ENCODE results near the gene GLDN. TPM values are rescaled to one million over a fixed set of nuclear protein-coding genes. Genes with fewer than 3 reads are reported as not detected.

GLDN gene
- total and polyA plus RNA-seq, 2 of the 8 experiments (the other 6 are each of a cell fraction or from before 2014, with no cell fraction given), result 0.24 to 0.50 TPM

DNA sequence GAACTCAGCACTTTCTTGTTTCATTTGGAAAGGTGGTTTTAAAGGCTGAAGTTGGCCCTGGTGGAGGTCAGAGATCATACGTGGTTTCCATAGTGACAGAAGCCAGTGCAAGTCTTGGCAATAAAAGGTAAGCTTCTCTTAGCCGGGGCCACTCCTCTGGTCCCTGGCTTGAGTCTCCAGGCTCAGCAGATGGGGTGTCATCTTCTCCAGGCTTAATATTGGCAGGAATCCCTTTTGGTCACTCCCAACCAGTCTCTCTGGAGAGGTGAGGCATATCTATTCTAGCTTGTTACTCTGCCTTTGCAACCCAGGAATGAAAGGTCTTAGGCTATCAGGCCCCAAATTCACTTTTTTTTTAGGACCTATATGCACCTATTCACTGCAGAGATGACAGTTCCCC lies 7.9 kb upstream of the GLDN start (continued):
- TF ChIP-seq, protein P1, sequence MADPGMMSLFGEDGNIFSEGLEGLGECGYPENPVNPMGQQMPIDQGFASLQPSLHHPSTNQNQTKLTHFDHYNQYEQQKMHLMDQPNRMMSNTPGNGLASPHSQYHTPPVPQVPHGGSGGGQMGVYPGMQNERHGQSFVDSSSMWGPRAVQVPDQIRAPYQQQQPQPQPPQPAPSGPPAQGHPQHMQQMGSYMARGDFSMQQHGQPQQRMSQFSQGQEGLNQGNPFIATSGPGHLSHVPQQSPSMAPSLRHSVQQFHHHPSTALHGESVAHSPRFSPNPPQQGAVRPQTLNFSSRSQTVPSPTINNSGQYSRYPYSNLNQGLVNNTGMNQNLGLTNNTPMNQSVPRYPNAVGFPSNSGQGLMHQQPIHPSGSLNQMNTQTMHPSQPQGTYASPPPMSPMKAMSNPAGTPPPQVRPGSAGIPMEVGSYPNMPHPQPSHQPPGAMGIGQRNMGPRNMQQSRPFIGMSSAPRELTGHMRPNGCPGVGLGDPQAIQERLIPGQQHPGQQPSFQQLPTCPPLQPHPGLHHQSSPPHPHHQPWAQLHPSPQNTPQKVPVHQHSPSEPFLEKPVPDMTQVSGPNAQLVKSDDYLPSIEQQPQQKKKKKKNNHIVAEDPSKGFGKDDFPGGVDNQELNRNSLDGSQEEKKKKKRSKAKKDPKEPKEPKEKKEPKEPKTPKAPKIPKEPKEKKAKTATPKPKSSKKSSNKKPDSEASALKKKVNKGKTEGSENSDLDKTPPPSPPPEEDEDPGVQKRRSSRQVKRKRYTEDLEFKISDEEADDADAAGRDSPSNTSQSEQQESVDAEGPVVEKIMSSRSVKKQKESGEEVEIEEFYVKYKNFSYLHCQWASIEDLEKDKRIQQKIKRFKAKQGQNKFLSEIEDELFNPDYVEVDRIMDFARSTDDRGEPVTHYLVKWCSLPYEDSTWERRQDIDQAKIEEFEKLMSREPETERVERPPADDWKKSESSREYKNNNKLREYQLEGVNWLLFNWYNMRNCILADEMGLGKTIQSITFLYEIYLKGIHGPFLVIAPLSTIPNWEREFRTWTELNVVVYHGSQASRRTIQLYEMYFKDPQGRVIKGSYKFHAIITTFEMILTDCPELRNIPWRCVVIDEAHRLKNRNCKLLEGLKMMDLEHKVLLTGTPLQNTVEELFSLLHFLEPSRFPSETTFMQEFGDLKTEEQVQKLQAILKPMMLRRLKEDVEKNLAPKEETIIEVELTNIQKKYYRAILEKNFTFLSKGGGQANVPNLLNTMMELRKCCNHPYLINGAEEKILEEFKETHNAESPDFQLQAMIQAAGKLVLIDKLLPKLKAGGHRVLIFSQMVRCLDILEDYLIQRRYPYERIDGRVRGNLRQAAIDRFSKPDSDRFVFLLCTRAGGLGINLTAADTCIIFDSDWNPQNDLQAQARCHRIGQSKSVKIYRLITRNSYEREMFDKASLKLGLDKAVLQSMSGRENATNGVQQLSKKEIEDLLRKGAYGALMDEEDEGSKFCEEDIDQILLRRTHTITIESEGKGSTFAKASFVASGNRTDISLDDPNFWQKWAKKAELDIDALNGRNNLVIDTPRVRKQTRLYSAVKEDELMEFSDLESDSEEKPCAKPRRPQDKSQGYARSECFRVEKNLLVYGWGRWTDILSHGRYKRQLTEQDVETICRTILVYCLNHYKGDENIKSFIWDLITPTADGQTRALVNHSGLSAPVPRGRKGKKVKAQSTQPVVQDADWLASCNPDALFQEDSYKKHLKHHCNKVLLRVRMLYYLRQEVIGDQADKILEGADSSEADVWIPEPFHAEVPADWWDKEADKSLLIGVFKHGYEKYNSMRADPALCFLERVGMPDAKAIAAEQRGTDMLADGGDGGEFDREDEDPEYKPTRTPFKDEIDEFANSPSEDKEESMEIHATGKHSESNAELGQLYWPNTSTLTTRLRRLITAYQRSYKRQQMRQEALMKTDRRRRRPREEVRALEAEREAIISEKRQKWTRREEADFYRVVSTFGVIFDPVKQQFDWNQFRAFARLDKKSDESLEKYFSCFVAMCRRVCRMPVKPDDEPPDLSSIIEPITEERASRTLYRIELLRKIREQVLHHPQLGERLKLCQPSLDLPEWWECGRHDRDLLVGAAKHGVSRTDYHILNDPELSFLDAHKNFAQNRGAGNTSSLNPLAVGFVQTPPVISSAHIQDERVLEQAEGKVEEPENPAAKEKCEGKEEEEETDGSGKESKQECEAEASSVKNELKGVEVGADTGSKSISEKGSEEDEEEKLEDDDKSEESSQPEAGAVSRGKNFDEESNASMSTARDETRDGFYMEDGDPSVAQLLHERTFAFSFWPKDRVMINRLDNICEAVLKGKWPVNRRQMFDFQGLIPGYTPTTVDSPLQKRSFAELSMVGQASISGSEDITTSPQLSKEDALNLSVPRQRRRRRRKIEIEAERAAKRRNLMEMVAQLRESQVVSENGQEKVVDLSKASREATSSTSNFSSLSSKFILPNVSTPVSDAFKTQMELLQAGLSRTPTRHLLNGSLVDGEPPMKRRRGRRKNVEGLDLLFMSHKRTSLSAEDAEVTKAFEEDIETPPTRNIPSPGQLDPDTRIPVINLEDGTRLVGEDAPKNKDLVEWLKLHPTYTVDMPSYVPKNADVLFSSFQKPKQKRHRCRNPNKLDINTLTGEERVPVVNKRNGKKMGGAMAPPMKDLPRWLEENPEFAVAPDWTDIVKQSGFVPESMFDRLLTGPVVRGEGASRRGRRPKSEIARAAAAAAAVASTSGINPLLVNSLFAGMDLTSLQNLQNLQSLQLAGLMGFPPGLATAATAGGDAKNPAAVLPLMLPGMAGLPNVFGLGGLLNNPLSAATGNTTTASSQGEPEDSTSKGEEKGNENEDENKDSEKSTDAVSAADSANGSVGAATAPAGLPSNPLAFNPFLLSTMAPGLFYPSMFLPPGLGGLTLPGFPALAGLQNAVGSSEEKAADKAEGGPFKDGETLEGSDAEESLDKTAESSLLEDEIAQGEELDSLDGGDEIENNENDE (IDR thresholded peaks at IDR 0.05; ENCODE audit: insufficient replicate concordance, low read length), result no peak
- TF ChIP-seq EGR1 (IDR thresholded peaks at IDR 0.05; ENCODE audit: borderline replicate concordance, low read depth, low read length), result no peak
